Dermis microvascular lymphatic vessel endothelial cell (primary cell): ENCODE results near the gene MCTP1. TPM values are rescaled to one million over a fixed set of nuclear protein-coding genes. Genes with fewer than 3 reads are reported as not detected.
A peak's percentile ranks its signal among the peaks of the same experiment; 100 is the strongest.

Source experiments
- DNase-seq, 2 donors: peaks; one replicate each; pipeline versions ENCODE4 v3.0.0 to v3.0.0-alpha.2; 2010; ENCODE audit warnings: low read depth in 2 of 2
- total RNA-seq: library from RNA; depleted of rRNA; stranded (reverse); fragments of >200 nt; gene quantifications from 2 replicates; pipeline ENCODE4 v1.2.1, GENCODE V29; 2014

Gene MCTP1
- total RNA-seq, 1 donor from 2014 or later, result 38.8 TPM

GRCh38 chr5:94775088-94775487, 509.8 kb downstream of the MCTP1 start:
- DNase-seq, result no peak

- DNase-seq, result no peak
Observed at GRCh38 chr5:94771742-94772141, 513.2 kb downstream of the MCTP1 start.

- no peak for DNase-seq
Observed at GRCh38 chr5:94769996-94770395, 514.9 kb downstream of the MCTP1 start.

DNA sequence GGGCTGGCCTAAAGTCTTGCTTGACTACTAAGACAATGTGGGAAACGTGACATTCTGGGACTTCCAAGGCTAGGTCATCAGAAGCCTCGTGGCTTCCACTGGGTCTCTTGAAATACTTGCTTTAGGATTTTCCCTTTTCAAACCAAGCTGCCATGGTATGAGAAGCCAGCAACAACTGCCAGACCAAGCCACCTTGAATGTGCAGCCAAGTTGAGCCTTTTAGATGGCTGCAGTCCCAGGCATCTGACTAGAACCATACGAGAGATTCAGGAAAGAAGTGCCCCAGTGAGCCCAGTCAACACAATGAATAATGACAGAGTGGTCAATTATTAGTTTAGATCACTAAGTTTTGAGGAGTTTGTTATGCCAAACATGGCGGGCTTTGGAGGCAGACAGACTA, 523.1 kb downstream of the MCTP1 start:
- no peak for DNase-seq

GRCh38 chr5:94761055-94761454, 523.8 kb downstream of the MCTP1 start:
- no peak for DNase-seq

DNA sequence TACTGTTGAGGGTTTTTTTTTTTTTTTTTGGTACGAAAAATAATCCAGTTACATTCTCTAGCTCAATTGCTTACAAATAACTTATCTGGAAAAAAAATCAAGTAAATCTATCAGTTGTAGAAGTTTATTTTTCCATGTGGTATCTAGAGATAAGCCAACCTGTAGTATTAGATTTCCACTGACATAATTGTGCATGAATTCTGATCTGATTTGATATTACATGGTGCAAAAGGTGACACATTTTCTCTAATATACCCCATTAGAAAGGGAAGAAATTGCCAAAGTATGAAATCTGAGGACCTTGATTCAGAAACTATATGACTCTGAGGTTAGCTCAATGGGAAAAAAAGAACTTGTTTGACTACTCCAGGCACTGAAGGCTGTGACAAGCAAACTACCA, 524.9 kb downstream of the MCTP1 start:
- DNase-seq, result no peak

GRCh38 chr5:94759022-94759421, 525.9 kb downstream of the MCTP1 start:
- no peak for DNase-seq

GRCh38 chr5:94754824-94755223, 530.1 kb downstream of the MCTP1 start:
- no peak for DNase-seq

GRCh38 chr5:94751460-94751859, 533.4 kb downstream of the MCTP1 start:
- no peak for DNase-seq

GRCh38 chr5:94750681-94751080, 534.2 kb downstream of the MCTP1 start:
- DNase-seq, result no peak

DNA sequence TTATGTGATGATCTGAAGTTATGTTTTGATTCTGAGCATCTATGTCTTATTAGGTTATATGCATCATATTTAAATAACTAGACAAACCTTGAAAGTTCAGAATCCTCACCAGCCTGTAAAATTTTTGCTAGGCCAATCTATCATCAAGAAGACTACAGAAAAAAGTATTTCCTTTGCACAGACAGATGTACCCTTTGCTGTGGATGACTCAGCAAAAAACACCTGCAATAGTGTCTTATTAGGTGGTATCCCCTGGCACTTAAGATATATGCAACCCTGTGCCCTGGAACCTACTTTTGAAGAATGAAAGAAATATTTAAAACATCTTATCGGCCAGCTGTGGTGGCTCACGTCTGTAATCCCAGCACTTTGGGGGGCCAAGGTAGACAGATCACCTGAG, 535.9 kb downstream of the MCTP1 start:
- DNase-seq, result no peak

GRCh38 chr5:94748212-94748611, 536.7 kb downstream of the MCTP1 start:
- no peak for DNase-seq

DNA sequence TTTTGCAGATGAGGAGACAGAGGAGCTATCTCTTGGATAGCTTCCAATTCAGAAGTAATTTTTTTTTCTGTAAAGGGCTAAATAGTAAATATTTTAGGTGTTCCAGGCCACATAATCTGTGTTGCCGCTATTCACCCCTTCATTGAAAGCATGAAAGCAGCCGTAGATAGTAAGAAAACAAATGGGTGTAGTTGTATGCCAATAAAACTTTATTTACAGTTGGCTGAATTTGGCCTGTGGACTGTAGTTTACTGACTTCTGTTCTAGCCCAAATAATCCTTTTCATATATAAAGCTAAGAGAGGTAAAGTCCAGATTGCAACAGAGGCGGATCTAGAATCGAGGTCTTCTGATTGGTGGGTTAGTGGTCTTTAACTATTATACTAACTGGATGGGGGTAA, 537.5 kb downstream of the MCTP1 start:
- no peak for DNase-seq

GRCh38 chr5:94746731-94747124, 538.2 kb downstream of the MCTP1 start:
- peak in 1 of 2 donors; percentile 32 for DNase-seq

GRCh38 chr5:94745786-94746730, 538.8 kb downstream of the MCTP1 start:
- DNase-seq, result peak in 1 of 2 donors; percentile 72

DNA sequence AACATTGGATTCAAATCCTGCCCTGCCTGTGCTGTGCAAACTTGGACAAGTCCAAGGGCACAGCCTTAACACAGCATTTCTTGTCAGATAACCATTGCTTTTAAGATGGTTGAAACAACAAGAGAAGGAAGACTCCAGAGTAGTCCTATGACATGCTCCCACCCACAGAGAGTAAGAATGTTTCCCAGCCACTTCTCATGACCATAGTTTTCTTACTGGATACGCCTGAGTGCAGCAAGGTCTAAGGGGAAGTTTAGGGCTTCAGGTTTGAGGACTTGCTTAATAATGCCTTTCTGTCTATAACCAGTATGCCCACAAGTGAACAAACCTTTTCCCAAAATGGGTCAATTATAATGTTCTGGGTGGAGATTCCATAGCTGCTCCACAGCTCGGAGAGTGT, 540.0 kb downstream of the MCTP1 start:
- DNase-seq, result no peak

DNA sequence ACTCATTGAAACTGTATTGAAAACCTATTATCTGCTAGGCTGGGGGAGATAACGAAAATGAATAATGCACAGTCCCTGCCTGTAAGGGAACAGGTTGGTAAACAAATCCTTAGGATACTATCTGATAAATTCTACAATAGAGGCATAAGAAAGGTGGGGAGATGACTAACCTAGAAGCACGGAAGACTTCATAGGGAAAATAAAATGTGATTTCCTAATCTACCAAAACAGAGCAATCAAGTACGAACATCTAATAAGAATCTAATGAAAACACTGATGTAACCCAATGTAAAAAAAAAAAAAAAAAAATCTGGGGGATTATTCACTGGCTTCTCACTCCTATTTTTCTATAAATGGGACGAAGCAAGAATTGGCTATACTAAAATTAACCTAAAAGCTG, 542.0 kb downstream of the MCTP1 start:
- no peak for DNase-seq

DNA sequence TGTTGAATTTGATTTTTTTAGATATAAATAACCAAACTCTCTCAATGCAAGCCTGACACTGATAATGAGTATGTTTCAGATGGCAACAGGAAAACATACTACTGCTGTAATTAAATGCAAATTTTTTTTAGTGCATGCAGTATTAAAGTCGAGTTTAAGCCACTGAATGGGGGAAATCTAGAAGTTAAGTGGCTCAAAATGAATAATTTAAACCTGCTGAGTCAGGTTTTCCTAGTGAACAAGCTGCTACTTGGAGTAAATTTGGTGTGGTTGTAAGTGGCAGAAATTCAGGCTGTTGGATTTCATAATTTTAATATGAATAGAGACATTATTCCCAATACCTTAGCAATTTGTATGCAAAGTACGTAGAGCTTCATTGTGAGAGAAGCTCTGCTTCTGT, 544.6 kb downstream of the MCTP1 start:
- no peak for DNase-seq

- no peak for DNase-seq
Observed at GRCh38 chr5:94736498-94736897, 548.4 kb downstream of the MCTP1 start.

DNA sequence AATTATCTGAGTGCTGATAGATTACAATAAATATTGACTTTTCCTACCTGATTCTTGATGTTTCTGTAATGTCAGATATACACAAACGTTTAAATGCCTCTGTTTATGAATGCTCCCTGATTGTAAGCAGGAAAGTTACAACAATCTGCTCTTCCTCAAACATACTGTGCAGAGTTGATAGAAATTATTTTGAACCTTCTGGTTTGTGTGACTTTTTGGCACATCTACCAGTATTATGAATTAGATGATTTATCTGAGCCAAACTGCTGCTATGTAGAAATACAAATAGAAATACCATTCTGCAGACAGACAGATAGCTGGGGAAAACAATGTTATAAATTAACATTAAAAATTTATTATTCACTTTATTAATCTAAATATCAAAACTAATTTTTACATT, 553.4 kb downstream of the MCTP1 start:
- DNase-seq, result no peak

DNA sequence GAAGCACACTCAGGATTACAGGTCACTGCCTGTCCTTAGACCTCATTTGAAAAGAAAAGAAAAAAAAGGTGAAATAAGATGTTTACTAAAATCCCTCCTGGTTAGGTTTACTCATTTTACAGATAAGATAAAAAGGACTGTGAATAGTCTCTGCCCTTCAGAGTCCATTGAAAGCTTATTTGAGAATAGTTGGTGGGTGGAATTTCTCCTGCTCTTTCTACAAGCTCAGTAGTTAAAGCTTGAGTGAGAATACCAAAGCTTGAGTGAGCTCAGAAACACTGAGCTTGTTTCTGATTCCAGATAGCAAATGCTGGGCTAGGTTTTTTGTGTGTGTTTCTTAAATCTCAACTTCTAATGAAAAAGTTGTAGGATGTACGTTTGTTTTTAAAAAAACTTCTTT, 559.8 kb downstream of the MCTP1 start:
- DNase-seq, result no peak

- DNase-seq, result no peak
Observed at GRCh38 chr5:94715768-94716167, 569.1 kb downstream of the MCTP1 start.

DNA sequence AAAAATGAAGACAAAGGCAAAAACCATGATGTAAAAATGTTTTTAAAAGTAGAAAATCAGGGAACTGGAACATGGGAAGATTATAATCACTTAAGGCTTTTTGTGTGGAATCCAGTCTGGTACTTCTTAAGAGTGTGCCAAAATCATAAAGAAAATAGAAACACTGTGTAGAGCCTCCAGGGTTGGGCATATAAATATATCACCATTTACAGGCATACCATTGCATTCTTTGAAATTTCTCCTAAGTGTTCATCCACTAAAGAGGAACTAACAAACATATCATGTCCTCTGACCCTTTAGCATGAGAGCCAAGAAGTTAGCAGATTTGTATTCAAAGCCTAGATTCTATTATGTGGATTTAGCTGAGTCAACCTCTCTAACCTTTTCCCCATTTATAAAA, 573.1 kb downstream of the MCTP1 start:
- DNase-seq, result no peak

DNA sequence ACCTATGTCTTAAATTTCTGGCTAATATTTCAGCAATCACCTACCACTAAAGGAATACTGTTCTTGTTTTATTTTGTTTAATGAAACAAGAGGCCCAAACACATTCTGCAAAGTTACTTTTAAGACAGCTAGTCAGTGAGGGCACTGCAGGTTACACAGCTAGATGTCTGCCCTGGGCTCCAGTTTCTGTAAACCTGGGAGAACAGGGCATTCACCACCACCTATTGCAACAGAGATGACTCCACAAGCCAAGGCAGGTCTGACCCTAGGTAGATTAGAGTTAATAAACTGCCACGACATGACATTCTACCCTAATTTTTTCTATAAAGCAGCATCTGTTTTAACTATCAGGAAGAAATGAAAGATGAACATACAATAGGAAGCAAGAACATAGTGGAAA, 575.6 kb downstream of the MCTP1 start:
- DNase-seq, result no peak
